Hepatic stellate cell (primary cell): ENCODE measurements around the gene CDH9.

Experiments
- DNase-seq: peaks from one replicate; pipeline ENCODE4 v3.0.0; 2011; ENCODE audit warnings: low spot score

The CDH9 gene

GRCh38 chr5:27038476-27038875, at the start of gene CDH9:
Gene CDH9 (minus strand): TSS chr5:27038586. CDS start chr5:26988333, 50,253 bp downstream.
- no peak for DNase-seq

- DNase-seq = no peak
These were observed 49.4 kb upstream of the CDH9 start for GRCh38 chr5:27087747-27088146.

GRCh38 chr5:27083449-27084415, 45.3 kb upstream of the CDH9 start:
- no peak for DNase-seq

GRCh38 chr5:27080147-27080546, 41.8 kb upstream of the CDH9 start:
- no peak for DNase-seq

GRCh38 chr5:27062451-27062850, 24.1 kb upstream of the CDH9 start:
- no peak for DNase-seq

GRCh38 chr5:27048510-27048909, 10.1 kb upstream of the CDH9 start:
- no peak for DNase-seq

GRCh38 chr5:27041372-27041771, 3.0 kb upstream of the CDH9 start:
- DNase-seq = no peak

- DNase-seq = no peak
These were observed 3.8 kb downstream of the CDH9 start for GRCh38 chr5:27034565-27034964.

GRCh38 chr5:27026801-27027200, 11.6 kb downstream of the CDH9 start:
- no peak for DNase-seq

GRCh38 chr5:27026063-27026462, 12.3 kb downstream of the CDH9 start:
- DNase-seq = no peak

- no peak for DNase-seq
These were observed 16.9 kb downstream of the CDH9 start for GRCh38 chr5:27021471-27021870.

GRCh38 chr5:27020973-27021372, 17.4 kb downstream of the CDH9 start:
- no peak for DNase-seq

GRCh38 chr5:27015758-27016157, 22.6 kb downstream of the CDH9 start:
- DNase-seq = no peak

GRCh38 chr5:27011274-27011673, 27.1 kb downstream of the CDH9 start:
- no peak for DNase-seq

- DNase-seq = no peak
These were observed 27.7 kb downstream of the CDH9 start for GRCh38 chr5:27010646-27011045.

- no peak for DNase-seq
These were observed 28.9 kb downstream of the CDH9 start for GRCh38 chr5:27009540-27009915.

GRCh38 chr5:27008604-27009539, 29.5 kb downstream of the CDH9 start:
- no peak for DNase-seq

- no peak for DNase-seq
These were observed 31.3 kb downstream of the CDH9 start for GRCh38 chr5:27007121-27007520.

- DNase-seq = no peak
These were observed 51.4 kb downstream of the CDH9 start for GRCh38 chr5:26986985-26987384.

GRCh38 chr5:26981750-26982149, 56.6 kb downstream of the CDH9 start:
- no peak for DNase-seq

GRCh38 chr5:26959290-26959689, 79.1 kb downstream of the CDH9 start:
- no peak for DNase-seq

- DNase-seq = no peak
These were observed 83.2 kb downstream of the CDH9 start for GRCh38 chr5:26955161-26955560.

- no peak for DNase-seq
These were observed 89.5 kb downstream of the CDH9 start for GRCh38 chr5:26948921-26949320.
